ENCODE results near the gene ANO3.

Gene ANO3

DNA sequence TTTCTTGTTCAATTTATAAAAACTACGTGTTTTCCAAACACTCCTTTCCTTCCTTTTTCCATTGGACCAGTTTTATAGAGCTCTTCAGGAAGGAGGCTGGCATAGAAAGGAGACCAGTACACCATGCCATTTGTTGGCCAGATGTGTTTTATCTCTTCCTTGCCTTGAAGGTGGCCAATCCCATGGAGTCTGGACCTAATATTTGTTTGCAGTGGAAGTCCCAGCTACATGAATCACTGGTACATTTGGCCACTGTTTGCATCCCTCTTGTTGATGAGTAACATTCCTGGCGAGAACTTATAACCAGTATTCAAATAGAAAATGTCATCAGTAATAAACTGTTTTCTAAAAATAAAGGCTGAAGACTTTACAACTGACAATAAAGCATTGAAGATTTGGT is 110.2 kb downstream of the ANO3 start:
- in situ Hi-C loops (cut with MboI; ENCODE audit: low sequenced_read_pairs, unreplicated experiment) = no loop called here
- TF ChIP-seq, protein P1, sequence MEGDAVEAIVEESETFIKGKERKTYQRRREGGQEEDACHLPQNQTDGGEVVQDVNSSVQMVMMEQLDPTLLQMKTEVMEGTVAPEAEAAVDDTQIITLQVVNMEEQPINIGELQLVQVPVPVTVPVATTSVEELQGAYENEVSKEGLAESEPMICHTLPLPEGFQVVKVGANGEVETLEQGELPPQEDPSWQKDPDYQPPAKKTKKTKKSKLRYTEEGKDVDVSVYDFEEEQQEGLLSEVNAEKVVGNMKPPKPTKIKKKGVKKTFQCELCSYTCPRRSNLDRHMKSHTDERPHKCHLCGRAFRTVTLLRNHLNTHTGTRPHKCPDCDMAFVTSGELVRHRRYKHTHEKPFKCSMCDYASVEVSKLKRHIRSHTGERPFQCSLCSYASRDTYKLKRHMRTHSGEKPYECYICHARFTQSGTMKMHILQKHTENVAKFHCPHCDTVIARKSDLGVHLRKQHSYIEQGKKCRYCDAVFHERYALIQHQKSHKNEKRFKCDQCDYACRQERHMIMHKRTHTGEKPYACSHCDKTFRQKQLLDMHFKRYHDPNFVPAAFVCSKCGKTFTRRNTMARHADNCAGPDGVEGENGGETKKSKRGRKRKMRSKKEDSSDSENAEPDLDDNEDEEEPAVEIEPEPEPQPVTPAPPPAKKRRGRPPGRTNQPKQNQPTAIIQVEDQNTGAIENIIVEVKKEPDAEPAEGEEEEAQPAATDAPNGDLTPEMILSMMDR (IDR thresholded peaks at IDR 0.05; ENCODE audit: borderline replicate concordance, control extremely low read depth, extremely low read depth, insufficient read depth, missing control alignments) = no peak
- DNase-seq (ENCODE audit: low spot score) = no peak

DNA sequence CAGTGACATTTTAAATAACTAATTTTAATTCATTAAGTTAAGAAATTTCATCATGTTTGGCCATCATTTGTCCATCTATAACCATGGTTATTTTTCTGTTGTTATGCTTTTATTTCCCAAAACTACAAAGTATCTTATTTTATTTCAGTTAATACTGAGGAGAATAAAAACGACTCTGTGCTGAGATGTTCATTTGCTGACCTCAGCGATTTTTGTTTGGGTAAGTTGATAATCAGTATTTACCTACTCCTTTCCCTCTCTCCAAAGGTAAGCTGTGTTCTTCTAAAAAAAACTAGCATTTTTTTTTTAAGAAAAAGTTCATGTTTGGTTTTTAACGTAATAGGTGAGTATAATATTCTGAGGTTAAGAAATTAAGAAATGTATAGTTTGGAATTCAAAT is 111.7 kb downstream of the ANO3 start:
- no peak for DNase-seq (ENCODE audit: low spot score)
- TF ChIP-seq, protein P1 (IDR thresholded peaks at IDR 0.05; ENCODE audit: borderline replicate concordance, control extremely low read depth, extremely low read depth, insufficient read depth, missing control alignments) = no peak
- in situ Hi-C loops (cut with MboI; ENCODE audit: low sequenced_read_pairs, unreplicated experiment) = no loop called here

DNA sequence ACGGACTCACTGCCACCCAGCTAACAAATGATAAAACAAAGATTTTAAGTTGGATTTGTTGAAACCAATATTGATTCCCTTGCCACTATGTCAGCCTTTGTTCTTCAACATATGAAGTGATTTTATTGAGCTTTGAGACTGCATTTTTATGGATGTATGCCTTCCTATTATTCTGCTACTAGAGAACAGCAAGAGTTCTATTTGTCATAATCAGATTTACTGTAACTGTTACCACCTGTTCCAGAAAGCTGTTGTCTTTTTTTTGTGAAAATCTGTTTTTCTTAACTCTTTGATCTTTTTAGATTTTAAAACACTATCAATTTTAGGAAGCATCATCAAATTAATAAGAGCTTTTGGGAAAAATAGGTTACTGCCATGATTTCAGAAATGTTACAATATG is 125.7 kb downstream of the ANO3 start:
- in situ Hi-C loops (cut with MboI; ENCODE audit: low sequenced_read_pairs, unreplicated experiment) = no loop called here
- DNase-seq (ENCODE audit: low spot score) = no peak

DNA sequence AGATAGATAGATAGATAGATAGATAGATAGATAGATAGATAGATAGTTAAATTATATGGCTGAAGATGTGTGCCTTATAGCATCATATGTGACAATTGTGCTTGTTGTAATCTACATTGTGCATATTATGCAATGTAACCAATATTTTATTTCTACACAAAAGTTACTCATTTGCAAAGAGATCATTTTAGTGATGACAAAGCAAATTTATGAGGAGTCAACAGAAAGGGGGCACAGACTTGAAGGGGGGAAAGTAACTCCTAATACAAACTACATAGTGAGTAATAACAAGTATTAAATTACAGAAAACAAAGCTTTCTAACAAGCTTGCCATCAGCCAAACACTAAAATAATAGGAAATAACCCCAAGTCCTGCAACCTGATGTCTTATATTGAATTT is 133.3 kb downstream of the ANO3 start:
- in situ Hi-C loops (cut with MboI; ENCODE audit: low sequenced_read_pairs, unreplicated experiment) = no loop called here

More for the DNA sequence above, 125.7 kb downstream of the ANO3 start:
- TF ChIP-seq, protein P1 (IDR thresholded peaks at IDR 0.05; ENCODE audit: borderline replicate concordance, control extremely low read depth, extremely low read depth, insufficient read depth, missing control alignments) = no peak

DNA sequence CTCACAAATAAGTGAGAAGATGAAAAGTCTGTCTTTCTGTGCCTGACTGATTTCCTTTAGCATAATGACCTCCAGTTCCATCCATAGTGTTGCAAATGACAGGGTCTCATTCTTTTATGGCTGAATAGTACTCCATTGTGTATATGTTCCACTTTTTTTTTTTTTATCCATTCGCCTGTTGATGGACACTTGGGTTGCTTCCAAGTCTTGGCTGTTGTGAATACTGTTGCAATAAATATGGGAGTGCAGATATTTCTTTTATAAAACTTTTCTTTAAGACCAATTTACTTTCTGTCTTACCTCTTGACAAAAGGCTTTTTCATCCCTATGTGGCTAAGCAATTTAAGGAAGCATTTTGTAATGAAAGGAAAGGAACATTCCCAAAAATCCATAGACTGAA is 135.6 kb downstream of the ANO3 start:
- in situ Hi-C loops (cut with MboI; ENCODE audit: low sequenced_read_pairs, unreplicated experiment) = no loop called here
- DNase-seq (ENCODE audit: low spot score) = no peak
- TF ChIP-seq, protein P1 (IDR thresholded peaks at IDR 0.05; ENCODE audit: borderline replicate concordance, control extremely low read depth, extremely low read depth, insufficient read depth, missing control alignments) = no peak

More for the DNA sequence above, 133.3 kb downstream of the ANO3 start:
- TF ChIP-seq, protein P1 (IDR thresholded peaks at IDR 0.05; ENCODE audit: borderline replicate concordance, control extremely low read depth, extremely low read depth, insufficient read depth, missing control alignments) = no peak
- no peak for DNase-seq (ENCODE audit: low spot score)

DNA sequence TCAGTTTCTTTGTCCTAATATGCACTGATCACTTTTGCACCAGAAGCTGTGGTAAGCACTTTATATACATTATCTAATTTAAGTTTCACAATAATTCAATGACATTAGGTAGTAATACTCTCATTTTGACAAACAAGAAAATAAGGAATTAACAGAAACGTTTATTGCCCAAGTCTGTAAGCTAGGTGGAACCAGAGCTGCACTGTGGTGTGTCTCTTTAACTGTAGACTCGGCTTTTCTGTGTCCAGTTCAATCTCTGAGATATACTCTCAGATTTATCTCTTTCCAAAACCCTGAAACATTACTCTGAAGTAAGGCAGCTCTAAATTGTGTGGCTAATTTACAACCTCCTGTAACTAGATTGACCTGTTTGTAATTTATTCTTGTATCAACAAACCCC is 139.1 kb downstream of the ANO3 start:
- TF ChIP-seq, protein P1 (IDR thresholded peaks at IDR 0.05; ENCODE audit: borderline replicate concordance, control extremely low read depth, extremely low read depth, insufficient read depth, missing control alignments) = no peak
- no peak for DNase-seq (ENCODE audit: low spot score)
- in situ Hi-C loops (cut with MboI; ENCODE audit: low sequenced_read_pairs, unreplicated experiment) = no loop called here

All from GM13976 (cell line).